Spleen (tissue), 7 donors: ENCODE measurements around the gene PAX2.

ENCODE experiments used
- POLR2A ChIP-seq, 3 donors: fragments of 450-650 bp; IDR thresholded peaks; one replicate each; pipeline ENCODE4 v1.5.1; 2017; ENCODE audit warnings: antibody characterized with exemption in 3 of 3, mild to moderate bottlenecking in 1 of 3
- POLR2AphosphoS5 ChIP-seq, 3 donors: sonication (generic); formaldehyde crosslinking; IDR thresholded peaks; one replicate each; pipeline ENCODE4 v1.5.1; 2017; ENCODE audit warnings: antibody characterized with exemption in 3 of 3
- TF ChIP-seq, protein P1 (sequence below), 11 experiments: fragments of 200-600 bp in 7 of 11; fragments of 450-650 bp in 4 of 11; sonication (generic) in 4 of 11; IDR thresholded peaks in 8 of 11; conservative IDR thresholded peaks in 3 of 11; 1 replicate in 7 of 11; 2 replicates in 4 of 11; pipeline versions ENCODE4 v1.4.0 to v1.8.0; 2016 to 2021; ENCODE audit warnings: antibody characterized with exemption in 11 of 11, inconsistent platforms in 4 of 11, mild to moderate bottlenecking in 1 of 11
- donor health status: DM: no; HTN: no; CAD: no; lungs with moderate emphysema.
- donor health status: DM: no; HTN: no; CAD: no.
- donor health status: DM: no; HTN: no; CAD: no.

DNA sequence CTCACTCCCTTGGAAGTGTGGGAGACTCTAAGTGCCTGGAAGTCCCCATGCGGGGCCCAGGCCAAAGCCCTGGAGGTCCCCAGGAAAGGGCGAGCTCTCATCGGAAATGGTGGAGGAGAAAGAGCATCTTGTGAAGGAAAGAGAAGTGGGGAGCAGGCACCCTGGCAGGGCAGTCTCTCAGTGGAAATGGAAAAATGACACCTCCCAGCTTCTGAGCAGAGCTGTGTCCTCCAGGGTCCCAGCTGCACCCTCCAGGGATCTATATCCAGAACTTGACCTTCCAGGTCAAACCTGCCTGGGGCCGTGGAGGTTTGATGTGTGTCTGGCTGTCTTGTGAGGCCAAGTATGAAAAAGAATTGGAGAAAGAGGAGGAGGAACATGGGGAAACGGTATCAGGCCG is 29.5 kb downstream of the PAX2 start:
- TF ChIP-seq, protein P1, sequence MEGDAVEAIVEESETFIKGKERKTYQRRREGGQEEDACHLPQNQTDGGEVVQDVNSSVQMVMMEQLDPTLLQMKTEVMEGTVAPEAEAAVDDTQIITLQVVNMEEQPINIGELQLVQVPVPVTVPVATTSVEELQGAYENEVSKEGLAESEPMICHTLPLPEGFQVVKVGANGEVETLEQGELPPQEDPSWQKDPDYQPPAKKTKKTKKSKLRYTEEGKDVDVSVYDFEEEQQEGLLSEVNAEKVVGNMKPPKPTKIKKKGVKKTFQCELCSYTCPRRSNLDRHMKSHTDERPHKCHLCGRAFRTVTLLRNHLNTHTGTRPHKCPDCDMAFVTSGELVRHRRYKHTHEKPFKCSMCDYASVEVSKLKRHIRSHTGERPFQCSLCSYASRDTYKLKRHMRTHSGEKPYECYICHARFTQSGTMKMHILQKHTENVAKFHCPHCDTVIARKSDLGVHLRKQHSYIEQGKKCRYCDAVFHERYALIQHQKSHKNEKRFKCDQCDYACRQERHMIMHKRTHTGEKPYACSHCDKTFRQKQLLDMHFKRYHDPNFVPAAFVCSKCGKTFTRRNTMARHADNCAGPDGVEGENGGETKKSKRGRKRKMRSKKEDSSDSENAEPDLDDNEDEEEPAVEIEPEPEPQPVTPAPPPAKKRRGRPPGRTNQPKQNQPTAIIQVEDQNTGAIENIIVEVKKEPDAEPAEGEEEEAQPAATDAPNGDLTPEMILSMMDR (IDR thresholded peaks at IDR 0.05 in 8 of 11, conservative IDR thresholded peaks at IDR 0.05 in 3 of 11) = no peak
- TF ChIP-seq POLR2A (IDR thresholded peaks at IDR 0.05) (no peak), POLR2AphosphoS5 (IDR thresholded peaks at IDR 0.05) (no peak)
